ENCODE data around the gene ANAPC4.

GRCh38 chr4:25410820-25411529, 33.9 kb downstream of the ANAPC4 start:
- TF ChIP-seq CTCF (IDR thresholded peaks at IDR 0.05) = no peak
- no peak for TF ChIP-seq POLR2A (IDR thresholded peaks at IDR 0.05)
